ENCODE data around the gene GABPB2.
"Not testable (repeated sequence)": the region's sequence is repeated elsewhere in the genome, so short reads cannot be mapped to it uniquely, and the experiment has no call there.

GABPB2 gene

GRCh38 chr1:151069103-151069486 is 1.5 kb upstream of the GABPB2 start:
- DNase-seq = no peak
- Mint-ChIP-seq H3K9me3 (no peaks in the 10 kb centered on the region), H3K27me3 (ENCODE audit: low read depth, poor library complexity) (peaks cover 3% of the 10 kb centered on the region), H3K27ac (peak overlapping the region; percentile 68), H3K36me3 (ENCODE audit: low read depth) (peaks cover 51% of the 10 kb centered on the region), H3K4me1 (peaks cover 41% of the 10 kb centered on the region), H3K4me3 (peak overlapping the region; percentile 66)
- TF ChIP-seq, protein P1, sequence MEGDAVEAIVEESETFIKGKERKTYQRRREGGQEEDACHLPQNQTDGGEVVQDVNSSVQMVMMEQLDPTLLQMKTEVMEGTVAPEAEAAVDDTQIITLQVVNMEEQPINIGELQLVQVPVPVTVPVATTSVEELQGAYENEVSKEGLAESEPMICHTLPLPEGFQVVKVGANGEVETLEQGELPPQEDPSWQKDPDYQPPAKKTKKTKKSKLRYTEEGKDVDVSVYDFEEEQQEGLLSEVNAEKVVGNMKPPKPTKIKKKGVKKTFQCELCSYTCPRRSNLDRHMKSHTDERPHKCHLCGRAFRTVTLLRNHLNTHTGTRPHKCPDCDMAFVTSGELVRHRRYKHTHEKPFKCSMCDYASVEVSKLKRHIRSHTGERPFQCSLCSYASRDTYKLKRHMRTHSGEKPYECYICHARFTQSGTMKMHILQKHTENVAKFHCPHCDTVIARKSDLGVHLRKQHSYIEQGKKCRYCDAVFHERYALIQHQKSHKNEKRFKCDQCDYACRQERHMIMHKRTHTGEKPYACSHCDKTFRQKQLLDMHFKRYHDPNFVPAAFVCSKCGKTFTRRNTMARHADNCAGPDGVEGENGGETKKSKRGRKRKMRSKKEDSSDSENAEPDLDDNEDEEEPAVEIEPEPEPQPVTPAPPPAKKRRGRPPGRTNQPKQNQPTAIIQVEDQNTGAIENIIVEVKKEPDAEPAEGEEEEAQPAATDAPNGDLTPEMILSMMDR (IDR thresholded peaks at IDR 0.05) = no peak

DNA sequence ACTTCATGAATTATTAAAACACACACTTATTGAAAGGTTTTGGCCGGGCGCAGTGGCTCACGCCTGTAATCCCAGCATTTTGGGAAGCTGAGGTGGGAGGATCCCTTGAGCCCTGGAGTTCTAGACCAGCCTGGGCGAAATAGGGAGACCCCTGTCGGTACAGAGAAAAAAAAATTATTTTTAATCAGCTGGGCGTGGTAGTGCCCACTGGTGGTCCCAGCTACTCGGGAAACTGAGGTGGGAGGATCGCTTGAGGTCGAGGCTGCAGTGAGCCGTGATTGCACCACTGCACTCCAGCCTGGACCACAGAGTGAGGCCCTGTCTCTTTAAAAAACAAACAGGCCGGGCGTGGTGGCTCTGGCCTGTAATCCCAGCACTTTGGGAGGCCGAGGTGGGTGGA is 1.7 kb downstream of the GABPB2 start:
- Mint-ChIP-seq H3K27ac (no peak overlapping the region), H3K9me3 (no peaks in the 10 kb centered on the region), H3K27me3 (ENCODE audit: low read depth, poor library complexity) (peaks cover 8% of the 10 kb centered on the region), H3K4me3 (peak overlapping the region; percentile 96), H3K4me1 (peaks cover 28% of the 10 kb centered on the region), H3K36me3 (ENCODE audit: low read depth) (peaks cover 31% of the 10 kb centered on the region)
- no peak for DNase-seq
- TF ChIP-seq, protein P1 (IDR thresholded peaks at IDR 0.05) = no peak

DNA sequence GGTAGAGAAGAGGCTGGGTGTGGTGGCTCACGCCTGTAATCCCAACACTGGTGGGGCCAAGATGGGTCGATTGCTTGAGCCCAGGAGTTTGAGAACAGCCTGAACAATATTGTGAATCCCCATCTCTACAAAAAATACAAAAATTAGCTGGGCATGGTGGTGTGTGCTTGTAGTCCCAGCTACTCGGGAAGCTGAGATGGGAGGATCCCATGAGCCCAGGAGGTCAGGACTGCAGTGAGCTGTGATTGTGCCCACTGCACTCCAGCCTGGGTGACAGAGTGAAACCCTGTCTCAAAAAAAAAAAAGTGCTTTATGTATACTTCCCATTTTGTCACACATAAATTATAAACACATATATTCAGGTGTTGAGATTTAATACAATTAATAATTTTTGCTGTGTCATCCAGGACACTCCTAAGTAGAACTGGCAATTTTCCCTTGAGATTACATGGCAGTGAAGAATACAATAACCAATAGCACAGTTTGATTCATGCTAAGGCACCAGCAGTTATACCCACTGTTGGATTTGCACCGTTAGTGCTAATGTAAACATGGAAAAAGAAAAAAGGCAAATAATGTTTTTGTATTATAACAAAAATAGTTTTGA is 15.5 kb downstream of the GABPB2 start:
- TF ChIP-seq, protein P1 (IDR thresholded peaks at IDR 0.05) = no peak
- no peak overlapping the region for H3K4me3 Mint-ChIP-seq
- peaks cover 5% of the 10 kb centered on the region for H3K27me3 Mint-ChIP-seq (ENCODE audit: low read depth, poor library complexity)
- no peaks in the 10 kb centered on the region for H3K36me3 Mint-ChIP-seq (ENCODE audit: low read depth)
- H3K9me3 Mint-ChIP-seq = no peaks in the 10 kb centered on the region
- no peak for DNase-seq
- no peaks in the 10 kb centered on the region for H3K4me1 Mint-ChIP-seq
- no peak overlapping the region for H3K27ac Mint-ChIP-seq

DNA sequence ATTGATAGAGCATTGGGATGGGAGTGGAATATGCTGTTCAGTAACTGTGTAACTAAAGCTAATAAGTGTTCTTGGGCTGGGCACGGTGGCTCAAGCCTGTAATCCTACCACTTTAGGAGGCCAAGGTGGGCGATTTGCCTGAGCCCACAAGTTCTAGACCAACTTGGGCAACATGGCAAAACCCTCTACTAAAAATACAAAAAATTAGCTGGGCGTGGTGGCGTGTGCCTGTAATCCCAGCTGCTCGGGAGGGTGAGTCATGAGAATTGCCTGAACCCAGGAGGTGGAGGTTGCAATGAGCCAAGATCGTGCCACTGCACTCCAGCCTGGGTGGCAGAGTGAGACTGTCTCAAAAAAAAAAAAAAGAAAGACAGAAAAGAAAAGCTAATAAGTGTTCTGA is 26.9 kb downstream of the GABPB2 start:
- H3K27me3 Mint-ChIP-seq (ENCODE audit: low read depth, poor library complexity) = not testable (repeated sequence)

DNA sequence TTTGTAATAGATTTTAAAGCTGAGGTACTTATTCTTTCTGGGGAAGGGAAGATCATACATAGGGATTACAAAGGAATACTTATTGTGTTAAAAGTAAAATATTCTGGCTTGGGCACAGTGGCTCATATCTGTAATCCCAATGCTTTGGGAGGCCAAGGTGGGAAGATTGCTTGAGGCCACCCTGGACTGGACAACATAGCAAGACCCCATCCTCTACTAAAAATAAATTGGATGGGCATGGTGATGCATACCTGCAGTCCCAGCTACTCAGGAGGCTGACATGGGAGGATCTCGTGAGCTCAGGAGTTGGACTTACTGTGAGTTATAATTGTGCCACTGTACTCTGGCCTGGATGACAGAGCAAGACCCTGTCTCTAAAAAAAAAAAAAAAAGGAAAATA is 27.6 kb downstream of the GABPB2 start:
- TF ChIP-seq, protein P1 (IDR thresholded peaks at IDR 0.05) = no peak
- Mint-ChIP-seq H3K27ac (no peak overlapping the region), H3K4me3 (no peak overlapping the region), H3K27me3 (ENCODE audit: low read depth, poor library complexity) (no peaks in the 10 kb centered on the region), H3K9me3 (no peaks in the 10 kb centered on the region), H3K4me1 (no peaks in the 10 kb centered on the region), H3K36me3 (ENCODE audit: low read depth) (no peaks in the 10 kb centered on the region)
- no peak for DNase-seq

More for the DNA sequence above, 26.9 kb downstream of the GABPB2 start:
- H3K9me3 Mint-ChIP-seq; H3K36me3 Mint-ChIP-seq (ENCODE audit: low read depth); H3K4me3 Mint-ChIP-seq; H3K27ac Mint-ChIP-seq; H3K4me1 Mint-ChIP-seq; DNase-seq: not testable (repeated sequence)

GRCh38 chr1:151104630-151105029 is 34.1 kb downstream of the GABPB2 start:
- TF ChIP-seq, protein P1 (IDR thresholded peaks at IDR 0.05) = no peak

More at GRCh38 chr1:151104630-151105029, 34.1 kb downstream of the GABPB2 start:
- Mint-ChIP-seq H3K4me3 (no peak overlapping the region), H3K4me1 (peaks cover 15% of the 10 kb centered on the region), H3K9me3 (no peaks in the 10 kb centered on the region), H3K27ac (no peak overlapping the region), H3K36me3 (ENCODE audit: low read depth) (peaks cover 7% of the 10 kb centered on the region), H3K27me3 (ENCODE audit: low read depth, poor library complexity) (no peaks in the 10 kb centered on the region)
- no peak for DNase-seq
